ENCODE results near the gene LINGO1. TPM values are rescaled to one million over a fixed set of nuclear protein-coding genes. Genes with fewer than 3 reads are reported as not detected.

Gene LINGO1, protein sequence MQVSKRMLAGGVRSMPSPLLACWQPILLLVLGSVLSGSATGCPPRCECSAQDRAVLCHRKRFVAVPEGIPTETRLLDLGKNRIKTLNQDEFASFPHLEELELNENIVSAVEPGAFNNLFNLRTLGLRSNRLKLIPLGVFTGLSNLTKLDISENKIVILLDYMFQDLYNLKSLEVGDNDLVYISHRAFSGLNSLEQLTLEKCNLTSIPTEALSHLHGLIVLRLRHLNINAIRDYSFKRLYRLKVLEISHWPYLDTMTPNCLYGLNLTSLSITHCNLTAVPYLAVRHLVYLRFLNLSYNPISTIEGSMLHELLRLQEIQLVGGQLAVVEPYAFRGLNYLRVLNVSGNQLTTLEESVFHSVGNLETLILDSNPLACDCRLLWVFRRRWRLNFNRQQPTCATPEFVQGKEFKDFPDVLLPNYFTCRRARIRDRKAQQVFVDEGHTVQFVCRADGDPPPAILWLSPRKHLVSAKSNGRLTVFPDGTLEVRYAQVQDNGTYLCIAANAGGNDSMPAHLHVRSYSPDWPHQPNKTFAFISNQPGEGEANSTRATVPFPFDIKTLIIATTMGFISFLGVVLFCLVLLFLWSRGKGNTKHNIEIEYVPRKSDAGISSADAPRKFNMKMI
- 1.9 and 3.1 TPM in 2 replicates for polyA plus RNA-seq (2014; cell fraction: cytosol; rRNA removed)
- polyA plus RNA-seq (2014; cell fraction: nucleus; rRNA removed), result 1.2 and 4.0 TPM in 2 replicates

- DNase-seq (ENCODE audit: low spot score), result no peak
Observed at GRCh38 chr15:77632534-77633133, at the start of gene LINGO1. Gene LINGO1 (minus strand): TSS chr15:77632912. CDS start chr15:77632315, 597 bp downstream.

GRCh38 chr15:77681362-77681761 is 48.6 kb upstream of the LINGO1 start:
- no peak for DNase-seq (ENCODE audit: low spot score)

- no peak for DNase-seq (ENCODE audit: low spot score)
Observed at GRCh38 chr15:77676569-77677375, 44.1 kb upstream of the LINGO1 start.

- DNase-seq (ENCODE audit: low spot score), result no peak
Observed at GRCh38 chr15:77675806-77676415, 43.2 kb upstream of the LINGO1 start.

DNA sequence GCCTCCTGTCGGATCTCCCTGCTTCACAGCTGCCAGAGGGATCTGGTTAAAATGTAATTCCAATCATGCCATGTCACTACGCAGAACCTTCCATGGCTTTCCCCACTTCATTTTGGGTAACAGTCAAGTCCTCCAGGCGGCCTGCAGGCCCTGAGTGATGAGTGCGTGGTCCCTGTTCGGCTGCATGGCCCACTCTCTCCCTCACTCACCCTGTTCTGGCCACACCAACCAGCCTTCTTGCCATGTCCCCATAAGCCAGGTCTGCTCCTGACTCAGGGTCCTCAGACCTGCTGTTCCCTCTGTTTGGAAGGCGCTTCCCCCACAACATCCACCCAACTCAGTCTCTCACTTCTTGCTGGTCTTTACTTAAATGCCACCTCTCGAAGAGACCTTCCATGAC is 41.6 kb upstream of the LINGO1 start:
- no peak for DNase-seq (ENCODE audit: low spot score)

GRCh38 chr15:77673866-77674265 is 41.2 kb upstream of the LINGO1 start:
- DNase-seq (ENCODE audit: low spot score), result no peak

DNA sequence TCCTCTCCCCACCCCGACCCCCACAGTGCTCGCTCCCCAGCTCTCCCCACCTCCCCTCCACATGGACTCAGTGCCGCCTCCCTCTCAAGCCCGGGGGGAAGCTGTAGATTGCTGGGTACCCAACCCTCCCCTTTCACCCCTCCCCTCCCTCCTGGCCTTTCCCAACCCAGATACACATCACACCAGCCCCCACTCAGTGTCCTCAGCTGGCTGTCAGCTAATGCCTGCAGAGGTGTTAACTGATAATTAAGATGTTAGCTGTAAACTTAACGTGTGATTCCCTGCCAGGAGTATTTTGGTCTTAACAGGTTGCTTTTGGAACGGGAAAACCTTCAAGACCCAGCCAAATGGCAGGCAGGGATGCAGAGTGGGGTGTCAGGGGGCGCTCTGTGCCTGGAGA is 39.4 kb upstream of the LINGO1 start:
- DNase-seq (ENCODE audit: low spot score), result no peak

DNA sequence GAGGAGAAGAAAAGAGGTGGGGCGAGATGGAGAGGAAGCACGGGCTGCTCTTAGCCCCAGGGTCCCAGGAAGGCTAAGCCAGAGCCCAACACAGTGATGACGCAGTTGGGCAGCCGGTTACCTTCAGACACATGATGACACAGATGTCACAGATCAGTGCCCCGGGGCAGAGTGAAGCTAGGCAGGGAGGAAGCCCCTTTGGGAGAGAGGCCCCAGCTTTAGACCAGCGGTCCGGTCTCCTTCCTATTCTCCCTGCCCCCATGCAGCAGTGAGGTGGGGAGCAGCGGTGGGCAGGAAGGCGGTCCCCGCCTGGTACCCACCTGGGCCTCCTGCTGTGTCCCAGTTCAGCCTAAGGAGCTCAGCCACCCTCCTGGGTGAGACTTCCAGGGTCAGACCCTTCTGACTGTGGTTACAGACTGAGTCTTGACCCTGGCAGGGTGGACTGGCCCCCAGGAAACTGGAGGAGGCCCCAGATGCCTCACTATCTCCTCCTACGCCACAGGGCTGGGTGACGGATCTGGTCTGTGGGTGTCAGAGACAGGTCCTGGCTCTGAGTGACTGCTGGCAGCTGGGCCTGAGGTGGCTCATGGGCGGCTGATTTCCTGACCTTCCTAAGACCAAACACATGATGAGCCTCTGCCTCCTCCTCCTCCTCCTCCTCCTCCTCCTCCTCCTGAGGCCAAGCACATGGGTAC is 38.8 kb upstream of the LINGO1 start:
- no peak for DNase-seq (ENCODE audit: low spot score)

DNA sequence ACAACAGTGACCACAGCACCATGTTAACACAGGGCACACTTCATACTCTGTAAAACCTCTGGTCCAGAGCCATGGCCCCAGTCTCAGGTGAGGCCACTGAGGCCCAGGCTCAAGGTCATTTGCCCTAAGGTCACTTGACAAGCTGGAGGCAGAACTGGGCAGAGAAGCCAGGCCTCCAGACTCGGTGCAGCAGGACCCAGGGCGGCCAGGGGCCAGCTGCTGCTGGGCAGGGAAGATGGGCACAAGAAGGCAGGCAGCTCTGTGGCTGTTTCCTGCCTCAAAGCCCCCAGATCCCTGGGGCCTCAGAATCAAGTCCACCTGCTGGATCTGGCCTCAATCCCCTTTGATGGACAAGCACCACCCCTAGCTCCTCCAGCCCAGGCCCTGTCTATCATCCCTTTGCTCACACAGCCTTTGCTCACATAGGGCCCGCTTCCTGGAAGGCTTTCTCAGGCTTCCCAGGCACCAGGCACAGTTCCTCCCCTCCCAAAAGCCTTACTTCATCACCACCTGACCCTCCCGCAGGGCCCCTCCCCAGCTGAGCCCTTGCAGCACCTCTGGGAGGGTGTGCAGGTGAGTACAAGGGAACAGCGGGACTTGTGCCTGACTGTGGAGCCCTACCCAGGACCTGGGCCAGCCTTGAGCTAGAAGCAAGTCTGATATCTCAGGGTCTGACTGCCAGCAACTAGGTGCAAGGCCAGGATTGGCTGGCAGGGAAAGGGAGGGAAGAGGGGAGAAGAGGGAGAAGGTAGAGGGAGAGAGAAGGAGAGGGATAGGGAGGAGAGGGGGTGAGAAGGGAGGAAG is 38.0 kb upstream of the LINGO1 start:
- DNase-seq (ENCODE audit: low spot score), result no peak

DNA sequence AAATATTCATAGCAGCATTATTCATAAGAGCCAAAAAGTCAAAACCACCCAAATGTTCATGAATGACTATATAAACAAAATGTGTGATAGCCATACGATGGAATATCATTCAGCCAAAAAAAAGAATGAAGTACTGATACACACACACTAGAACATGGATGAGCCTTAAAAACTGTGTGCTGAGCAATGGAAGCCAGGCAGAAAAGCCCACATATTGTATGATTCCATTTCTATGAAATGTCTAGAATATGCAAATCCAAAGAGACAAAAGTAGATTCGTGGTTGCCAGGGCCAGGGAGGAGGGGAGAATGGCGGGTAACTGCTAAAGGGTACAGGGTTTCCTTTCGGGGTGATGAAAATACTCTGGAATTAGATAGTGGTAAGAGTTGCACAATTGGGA is 37.2 kb upstream of the LINGO1 start:
- no peak for DNase-seq (ENCODE audit: low spot score)

- DNase-seq (ENCODE audit: low spot score), result no peak
Observed at GRCh38 chr15:77667338-77668234, 34.9 kb upstream of the LINGO1 start.

DNA sequence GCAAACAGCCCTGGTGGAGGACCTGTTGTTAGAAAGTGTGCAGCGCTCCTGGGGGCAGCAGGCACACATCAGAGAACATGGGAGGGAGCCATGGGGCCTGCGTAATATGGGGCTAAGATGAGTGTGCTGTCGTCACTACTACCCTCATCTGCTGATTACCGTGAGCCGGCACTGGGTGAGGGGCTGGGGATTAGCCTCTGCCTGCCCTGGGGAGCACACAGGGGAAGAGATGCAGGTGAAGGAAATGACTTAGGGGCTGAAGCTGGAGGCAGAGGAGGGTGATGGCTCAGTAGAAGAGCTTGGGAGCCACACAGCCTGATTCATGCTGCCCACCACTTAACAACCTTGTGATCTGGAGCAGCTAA is 33.6 kb upstream of the LINGO1 start:
- DNase-seq (ENCODE audit: low spot score), result no peak

DNA sequence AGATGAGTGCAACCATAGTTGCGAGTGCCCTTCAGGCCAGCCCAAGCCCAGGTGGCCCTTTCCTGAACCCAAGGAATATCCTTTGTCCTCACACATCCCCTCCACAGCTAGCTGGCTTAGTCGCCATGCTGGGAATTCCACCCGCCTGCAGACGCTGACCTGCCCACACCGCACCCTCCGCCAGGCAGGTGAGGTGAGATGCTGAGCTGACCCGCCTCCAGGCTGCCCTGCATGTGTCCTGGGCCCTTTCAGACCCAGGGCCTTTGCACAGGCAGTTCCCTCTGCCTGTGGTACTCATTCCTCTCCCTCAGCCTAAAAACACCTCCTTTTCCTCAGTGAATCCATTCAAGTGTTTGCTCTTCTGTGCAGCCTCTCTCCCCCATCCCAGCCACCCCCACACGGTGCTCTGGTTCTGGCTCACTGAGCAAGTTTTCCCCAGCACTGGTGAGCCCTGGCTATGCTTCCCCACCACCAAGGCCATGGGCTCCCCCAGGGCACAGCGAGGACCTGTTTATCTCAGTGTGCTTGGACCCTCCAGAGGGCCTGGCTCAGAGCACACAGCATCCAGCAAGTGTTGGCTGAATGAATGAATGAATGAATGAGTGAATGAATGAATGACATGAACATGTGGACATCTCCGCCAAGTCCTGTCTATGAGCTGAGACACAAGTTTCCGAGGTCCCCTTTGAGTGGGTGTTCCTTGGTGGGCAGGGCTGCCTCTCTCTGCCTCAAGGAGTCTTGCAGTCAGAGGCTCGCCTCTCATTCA is 33.0 kb upstream of the LINGO1 start:
- no peak for DNase-seq (ENCODE audit: low spot score)

GRCh38 chr15:77664428-77664827 is 31.7 kb upstream of the LINGO1 start:
- DNase-seq (ENCODE audit: low spot score), result no peak

GRCh38 chr15:77663256-77663655 is 30.5 kb upstream of the LINGO1 start:
- DNase-seq (ENCODE audit: low spot score), result no peak

GRCh38 chr15:77659350-77660321 is 26.9 kb upstream of the LINGO1 start:
- peak; percentile 65 for DNase-seq (ENCODE audit: low spot score)

DNA sequence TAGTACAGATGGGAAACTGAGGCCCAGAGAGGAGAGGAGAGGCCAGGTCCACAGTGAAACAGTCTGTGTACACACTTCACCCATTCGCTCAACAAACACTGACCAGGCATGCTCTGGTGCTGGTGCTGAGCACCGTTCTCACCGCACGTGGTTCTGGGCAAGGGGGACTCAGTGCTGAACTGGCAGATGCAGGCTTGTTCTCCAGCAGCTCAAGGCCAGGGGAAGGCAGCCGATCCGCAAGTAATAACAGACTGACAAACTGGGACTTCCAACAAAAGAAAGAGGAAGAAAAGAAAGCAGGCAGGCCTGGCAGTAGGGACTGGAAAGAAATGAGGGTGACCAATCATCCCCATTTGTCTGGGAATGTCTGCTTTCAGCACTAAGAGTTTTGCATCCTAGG is 25.6 kb upstream of the LINGO1 start:
- DNase-seq (ENCODE audit: low spot score), result no peak

Measured in SK-N-DZ (cell line).